DMS 273 treated with DMSO at 0.1 percent for 48 hours (cell line): ENCODE measurements around the gene MS4A7.
"Not testable (repeated sequence)": the region's sequence is repeated elsewhere in the genome, so short reads cannot be mapped to it uniquely, and the experiment has no call there.

Source experiments
- DNase-seq: peaks from one replicate; lab custom pipeline; 2025; lab: John Stamatoyannopoulos, UW

The MS4A7 gene

GRCh38 chr11:60378354-60378753 lies at the start of gene MS4A7:
Gene MS4A7, plus strand, starts transcription at chr11:60378532. Its CDS starts 4,610 bp downstream, at chr11:60383142.
- no peak for DNase-seq

GRCh38 chr11:60332846-60333245 lies 45.5 kb upstream of the MS4A7 start:
- DNase-seq, result no peak

GRCh38 chr11:60334005-60334620 lies 44.2 kb upstream of the MS4A7 start:
- DNase-seq, result no peak

DNA sequence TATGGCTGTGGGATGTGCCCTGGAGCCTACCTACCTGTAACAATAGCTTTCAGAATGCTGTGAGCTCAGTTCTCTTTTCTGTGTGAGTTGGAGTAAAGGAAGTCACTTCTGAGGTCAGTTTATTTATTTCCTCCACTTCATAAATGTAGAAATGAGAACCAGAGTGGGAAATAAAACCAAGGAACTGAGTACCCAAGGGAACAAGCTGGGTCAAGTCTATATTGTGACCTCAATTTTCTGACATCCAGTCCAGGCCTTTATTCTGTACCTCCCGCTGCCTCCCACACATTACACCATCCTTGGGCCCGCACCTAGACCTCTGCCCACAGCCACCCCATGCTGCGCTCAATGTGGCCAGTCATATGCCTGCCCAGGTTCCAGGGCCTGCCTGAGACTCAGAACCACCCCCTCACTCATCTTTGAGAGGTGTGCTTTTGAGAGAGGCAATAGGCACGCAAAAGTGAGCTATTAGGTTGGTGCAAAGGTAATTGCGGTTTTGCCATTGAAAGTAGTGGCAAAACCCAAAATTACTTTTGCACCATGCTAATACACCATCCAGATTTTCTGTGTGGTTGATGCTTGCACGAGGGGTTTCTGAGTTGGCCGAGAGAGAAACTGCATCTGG lies 41.5 kb upstream of the MS4A7 start:
- DNase-seq, result no peak

GRCh38 chr11:60338053-60338452 lies 40.3 kb upstream of the MS4A7 start:
- no peak for DNase-seq

DNA sequence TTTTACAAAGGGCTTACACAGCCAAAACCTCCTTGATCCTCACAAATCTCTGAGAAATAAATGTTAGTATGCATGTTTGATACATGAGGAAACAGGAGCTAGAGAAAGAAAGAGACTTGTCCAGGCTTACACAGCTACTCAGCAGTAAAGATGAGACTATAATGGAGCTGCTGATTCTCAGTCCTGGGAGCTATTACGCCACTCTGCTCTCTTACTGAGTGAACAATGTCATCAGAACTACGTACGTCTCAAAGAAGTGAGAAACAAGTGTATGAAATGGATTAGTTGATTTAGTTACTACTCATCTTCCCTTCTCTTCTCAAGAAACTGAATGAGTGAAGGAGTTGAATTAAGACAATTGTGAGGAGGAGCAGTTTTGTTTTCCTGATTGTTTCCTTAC lies 39.0 kb upstream of the MS4A7 start:
- DNase-seq, result no peak

DNA sequence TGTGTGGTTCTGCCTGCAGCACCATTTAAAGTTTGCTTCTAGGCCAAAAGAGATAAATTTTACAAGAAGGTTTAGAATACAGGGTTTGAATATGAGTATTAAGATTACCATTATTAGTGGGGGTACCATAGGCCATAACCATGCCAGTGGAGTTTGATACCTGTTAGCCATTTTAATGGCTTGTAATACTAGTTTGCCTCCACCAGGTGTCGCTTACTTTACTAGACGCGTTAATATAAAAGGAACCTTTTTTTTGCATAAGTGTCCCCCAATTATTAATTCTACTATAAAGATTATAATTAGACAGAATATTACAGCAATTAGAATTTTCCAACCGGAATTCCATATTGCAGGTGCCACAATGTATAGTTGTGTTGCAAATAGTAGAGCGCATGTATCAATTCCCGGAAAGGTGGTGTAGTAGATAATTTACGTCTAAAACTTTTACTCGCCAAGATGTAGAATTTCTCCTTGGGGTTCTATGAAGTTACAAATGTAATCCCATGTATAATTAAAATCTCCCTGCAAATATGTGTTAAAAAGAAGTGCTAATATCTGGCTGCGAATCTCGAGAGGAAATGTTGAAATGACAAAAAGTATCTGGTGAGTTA lies 35.1 kb upstream of the MS4A7 start:
- no peak for DNase-seq

GRCh38 chr11:60344146-60344545 lies 34.2 kb upstream of the MS4A7 start:
- DNase-seq, result no peak

DNA sequence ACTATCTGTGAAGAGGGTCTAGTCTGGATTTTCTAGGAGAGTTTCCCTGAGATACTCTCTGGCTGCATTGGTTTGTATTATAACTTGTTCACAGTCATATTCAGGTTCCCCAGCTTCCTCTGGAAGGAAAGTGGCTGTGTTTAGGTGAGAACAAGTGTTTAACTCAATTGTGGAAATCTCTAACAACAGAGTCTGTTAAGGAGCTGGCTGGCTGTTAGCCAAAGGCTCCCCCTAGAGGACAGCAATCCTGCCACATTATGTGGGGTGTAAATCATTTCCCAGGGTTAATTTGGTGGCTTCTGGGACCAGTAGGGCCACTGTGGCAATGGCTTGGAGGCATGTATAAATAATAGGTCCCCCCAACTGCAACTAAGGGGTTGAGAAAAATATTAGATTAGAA lies 32.8 kb upstream of the MS4A7 start:
- no peak for DNase-seq

GRCh38 chr11:60347084-60347797 lies 31.1 kb upstream of the MS4A7 start:
- no peak for DNase-seq

- no peak for DNase-seq
These were observed 30.2 kb upstream of the MS4A7 start for GRCh38 chr11:60348116-60348515.

DNA sequence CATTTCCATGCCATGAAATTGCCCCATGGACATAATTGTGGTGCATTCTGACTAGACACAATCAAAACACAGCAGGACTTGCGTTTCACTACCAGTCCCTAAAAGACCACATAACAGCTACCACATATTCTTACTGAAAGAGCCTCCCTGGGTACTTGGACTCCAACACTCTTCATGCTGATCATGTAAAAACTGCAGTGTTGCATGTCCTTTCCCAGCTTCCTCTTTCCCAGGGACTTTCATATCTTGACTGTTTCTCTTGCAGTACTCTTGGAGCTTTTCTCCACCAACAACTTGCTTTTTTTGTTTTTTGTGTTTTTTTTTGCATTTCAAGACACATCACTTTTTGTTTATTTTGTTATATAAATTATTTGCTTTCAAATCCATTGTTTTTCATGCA lies 28.3 kb upstream of the MS4A7 start:
- DNase-seq, result no peak

DNA sequence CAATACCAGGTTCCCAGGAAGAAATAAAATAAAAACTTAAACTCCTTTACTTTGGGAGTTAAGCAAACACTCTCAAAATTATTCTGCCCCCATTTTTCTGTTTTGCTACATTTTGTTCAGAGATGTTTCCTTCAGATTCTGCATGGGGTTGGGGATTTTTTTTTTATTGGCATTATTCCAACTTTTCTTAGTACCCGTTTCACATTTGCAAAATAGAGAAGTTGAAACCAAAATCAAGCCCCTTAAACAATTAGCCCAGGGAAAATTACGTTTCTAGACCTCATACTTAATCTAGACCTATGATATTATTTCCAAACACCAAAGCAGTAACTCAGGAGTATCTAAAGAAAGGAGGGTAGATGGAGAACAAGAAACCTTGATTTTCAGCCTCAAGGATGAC lies 20.6 kb upstream of the MS4A7 start:
- no peak for DNase-seq

GRCh38 chr11:60360621-60361020 lies 17.7 kb upstream of the MS4A7 start:
- no peak for DNase-seq

DNA sequence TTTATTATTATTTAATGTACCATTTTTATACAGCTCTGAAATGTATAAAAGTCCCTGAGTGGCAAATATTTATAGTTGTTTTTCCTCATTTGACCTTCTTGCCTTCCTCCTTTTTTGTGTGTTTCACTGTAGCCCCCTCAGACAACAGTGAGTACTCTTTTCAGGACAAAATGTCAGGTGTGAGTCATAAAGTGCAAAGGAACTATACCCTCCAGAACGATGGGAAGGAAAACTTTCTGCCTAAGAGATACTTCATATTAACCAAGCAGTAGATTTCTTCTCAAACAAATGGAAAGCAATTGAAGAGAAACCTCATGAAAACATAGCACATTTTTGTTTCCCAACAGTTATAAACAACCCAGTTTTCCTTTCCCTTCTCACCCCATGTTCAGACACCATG lies 16.1 kb upstream of the MS4A7 start:
- DNase-seq, result no peak

DNA sequence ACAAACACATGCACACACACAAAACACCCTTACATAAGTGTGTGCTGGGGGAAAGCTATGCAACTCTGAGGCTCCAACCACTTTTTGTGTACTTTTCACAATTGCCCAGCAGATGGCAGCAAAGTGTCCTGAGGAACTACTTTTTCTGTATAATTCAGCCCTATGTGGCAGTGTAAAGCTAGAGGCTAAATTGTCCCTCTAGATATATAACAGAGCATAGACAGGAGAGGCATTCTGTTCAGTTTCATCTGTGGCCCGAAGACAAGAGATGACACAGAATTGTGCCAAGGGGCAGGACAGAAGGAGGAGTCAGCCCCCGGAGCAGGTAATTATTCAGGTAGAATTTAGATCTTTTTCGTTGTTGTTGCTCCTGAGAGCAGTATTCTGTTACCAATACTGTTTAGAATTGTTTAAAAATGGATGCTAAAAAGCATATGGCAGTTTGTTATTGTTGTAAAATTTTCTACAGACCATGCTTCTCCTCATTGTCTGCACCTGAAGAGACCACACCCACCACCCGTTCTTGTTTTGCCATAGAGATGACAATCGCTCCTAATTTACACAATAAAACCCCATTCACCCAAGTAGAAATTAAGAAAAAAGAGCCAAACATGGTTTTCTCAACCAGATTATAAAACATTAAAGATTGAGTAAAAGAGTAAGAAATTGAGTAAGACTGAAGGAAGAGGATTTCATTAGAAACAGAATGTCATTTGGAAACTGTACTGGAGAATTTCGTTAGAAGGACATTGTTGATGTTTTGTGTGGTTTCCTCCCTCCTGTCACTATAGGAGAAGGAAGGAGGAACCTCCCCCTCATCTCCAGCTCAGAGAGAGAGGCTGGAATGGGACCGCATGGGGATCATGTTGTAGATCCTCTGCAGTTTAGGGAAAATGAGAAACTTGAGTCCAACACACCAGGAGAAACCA lies 14.5 kb upstream of the MS4A7 start:
- no peak for DNase-seq

DNA sequence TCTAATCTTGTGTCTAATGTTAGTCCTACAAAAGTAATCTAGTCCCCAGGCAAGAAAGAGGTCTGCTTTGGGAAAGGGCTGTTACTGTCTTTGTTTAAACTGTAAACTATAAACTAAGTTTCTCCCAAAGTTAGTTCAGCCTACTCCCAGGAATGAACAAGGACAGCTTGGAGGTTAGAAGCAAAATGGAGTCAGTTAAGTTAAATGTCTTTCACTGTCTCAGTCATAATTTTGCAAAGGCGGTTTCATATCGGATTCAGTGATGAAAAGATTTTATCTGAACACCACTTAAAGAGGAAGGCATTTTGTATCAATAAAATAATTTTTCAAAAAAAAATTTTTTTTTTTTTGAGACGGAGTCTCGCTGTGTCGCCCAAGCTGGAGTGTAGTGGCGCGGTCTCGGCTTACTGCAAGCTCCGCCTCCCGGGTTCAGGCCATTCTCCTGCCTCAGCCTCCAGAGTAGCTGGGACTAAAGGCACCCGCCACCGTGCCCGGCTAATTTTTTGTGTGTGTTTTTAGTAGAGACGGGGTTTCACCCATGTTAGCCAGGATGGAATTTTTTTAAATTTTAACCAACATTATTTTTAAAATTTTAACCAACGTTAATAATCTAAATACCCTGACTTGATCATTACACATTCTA lies 11.9 kb upstream of the MS4A7 start:
- not testable (repeated sequence) for DNase-seq

- no peak for DNase-seq
These were observed 11.3 kb upstream of the MS4A7 start for GRCh38 chr11:60367009-60367408.

- DNase-seq, result no peak
These were observed 10.4 kb upstream of the MS4A7 start for GRCh38 chr11:60367896-60368295.

DNA sequence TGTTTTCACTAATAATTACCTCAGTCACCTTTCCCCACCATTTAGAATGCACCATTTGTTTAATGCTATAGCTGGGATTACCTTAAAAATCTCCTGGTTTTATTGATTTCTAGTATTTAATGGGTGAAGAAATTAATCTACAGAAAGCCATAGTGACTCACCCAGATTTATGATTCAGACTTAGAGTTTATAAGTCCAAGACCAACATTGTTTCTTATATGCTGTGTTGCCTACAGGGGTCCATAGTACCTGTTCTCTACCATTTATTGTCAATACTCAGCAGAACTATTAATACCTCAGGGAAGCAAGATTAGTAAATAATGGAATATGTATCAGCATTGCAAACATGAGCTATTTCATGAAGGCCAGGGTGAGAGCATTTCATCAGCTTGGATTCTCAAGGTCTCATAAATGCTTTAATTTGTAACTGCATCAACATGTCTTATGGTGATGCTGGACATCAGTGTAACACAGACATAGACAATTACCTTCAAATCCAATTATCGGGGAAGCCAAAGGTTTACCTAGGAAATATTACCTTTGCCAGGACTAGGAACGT lies 8.0 kb upstream of the MS4A7 start:
- DNase-seq, result no peak

- no peak for DNase-seq
These were observed 7.5 kb upstream of the MS4A7 start for GRCh38 chr11:60370811-60371298.
